WI38 (cell line): ENCODE results near the gene UVRAG.

Source experiments
- H3K4me3 ChIP-seq: 2 replicates; pipeline ENCODE4 v1.5.1; 2011; ENCODE audit warnings: low read depth, mild to moderate bottlenecking, control low read depth, low read length
- CTCF ChIP-seq: IDR thresholded peaks from 2 replicates; pipeline ENCODE4 v1.5.1; 2012; ENCODE audit warnings: low read depth, mild to moderate bottlenecking, control low read depth, low read length

The UVRAG gene

GRCh38 chr11:75993126-75993525 is 178.1 kb downstream of the UVRAG start:
- no peak for TF ChIP-seq CTCF
- no peak overlapping the region for H3K4me3 ChIP-seq

GRCh38 chr11:75994616-75995015 is 179.6 kb downstream of the UVRAG start:
- no peak overlapping the region for H3K4me3 ChIP-seq
- no peak for TF ChIP-seq CTCF

- TF ChIP-seq CTCF = no peak
- H3K4me3 ChIP-seq = no peak overlapping the region
Measured at GRCh38 chr11:75996523-75997442, 181.8 kb downstream of the UVRAG start.

- TF ChIP-seq CTCF = no peak
- no peak overlapping the region for H3K4me3 ChIP-seq
Measured at GRCh38 chr11:76004400-76004799, 189.4 kb downstream of the UVRAG start.

DNA sequence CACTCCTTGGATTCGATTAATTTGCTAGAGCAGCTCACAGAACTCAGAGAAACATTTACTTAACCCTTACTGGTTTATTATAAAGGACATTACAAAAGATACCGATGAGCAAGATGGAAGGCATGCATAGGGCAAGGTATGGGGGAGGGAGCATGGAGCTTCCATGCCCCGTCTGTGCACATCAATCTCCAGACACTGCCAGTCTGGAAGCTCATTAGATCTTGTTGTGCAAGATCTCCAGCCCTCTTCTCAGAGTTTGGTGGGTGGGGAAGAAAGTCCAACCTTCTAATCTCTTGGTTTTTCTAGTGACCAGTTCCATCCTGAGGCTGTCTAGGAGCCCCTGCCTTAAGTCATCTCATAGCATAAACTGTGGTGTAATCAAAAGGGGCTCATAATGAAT is 190.7 kb downstream of the UVRAG start:
- H3K4me3 ChIP-seq = no peak overlapping the region
- TF ChIP-seq CTCF = no peak

- TF ChIP-seq CTCF = no peak
- H3K4me3 ChIP-seq = no peak overlapping the region
Measured at GRCh38 chr11:76007166-76007565, 192.2 kb downstream of the UVRAG start.

GRCh38 chr11:76008474-76008873 is 193.5 kb downstream of the UVRAG start:
- TF ChIP-seq CTCF = no peak
- H3K4me3 ChIP-seq = no peak overlapping the region
